ENCODE results near the gene NUP205.
"Not testable (repeated sequence)": the region's sequence is repeated elsewhere in the genome, so short reads cannot be mapped to it uniquely, and the experiment has no call there.

NUP205 gene

DNA sequence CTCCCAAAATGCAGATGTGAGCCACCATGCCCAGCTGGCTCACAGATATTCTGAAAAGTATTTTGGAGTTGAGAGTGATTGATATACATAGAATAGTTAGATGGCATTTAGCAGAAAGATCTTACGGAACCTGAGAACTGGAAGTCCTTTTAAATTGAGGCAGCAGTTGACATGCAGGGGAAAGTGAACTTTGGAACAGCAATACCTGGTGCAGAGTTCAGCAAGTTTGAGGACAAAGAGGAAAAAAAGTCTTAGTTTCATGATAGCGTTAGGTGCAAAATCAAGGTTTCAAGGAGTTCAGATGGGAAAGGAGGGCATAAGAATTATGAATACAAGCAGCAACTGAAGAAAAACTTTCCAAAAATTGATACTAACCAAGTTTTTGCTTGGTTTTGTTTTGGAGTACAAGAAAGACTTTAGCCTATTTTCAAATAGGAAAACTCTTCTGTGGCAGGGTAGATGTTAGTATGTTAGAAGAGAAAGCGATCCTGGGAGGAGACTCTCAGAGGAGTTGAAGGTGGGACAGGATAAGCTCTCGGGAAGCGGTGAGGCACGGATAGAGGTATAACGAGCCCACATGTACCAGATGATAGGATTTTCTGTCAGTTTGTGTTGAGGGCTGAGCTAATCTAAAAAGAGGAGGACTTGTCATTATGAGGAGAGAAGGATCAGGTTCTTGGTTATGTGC, 76.6 kb downstream of the NUP205 start:
- no peak for DNase-seq (ENCODE audit: low read depth)

DNA sequence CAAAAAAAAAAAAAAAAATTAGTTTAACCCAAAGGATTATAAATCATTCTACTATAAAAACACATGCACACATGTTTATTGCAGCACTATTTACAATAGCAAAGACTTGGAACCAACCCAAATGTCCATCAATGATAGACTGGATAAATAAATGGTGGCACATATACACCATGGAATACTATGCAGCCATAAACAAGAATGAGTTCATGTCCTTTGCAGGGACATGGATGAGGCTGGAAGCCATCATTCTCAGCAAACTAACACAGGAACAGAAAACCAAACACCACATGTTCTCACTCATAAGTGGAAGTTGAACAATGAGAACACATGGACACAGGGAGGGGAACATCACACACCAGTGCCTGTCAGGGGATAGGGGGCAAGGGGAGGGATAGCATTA, 82.0 kb downstream of the NUP205 start:
- not testable (repeated sequence) for DNase-seq (ENCODE audit: low read depth)

DNA sequence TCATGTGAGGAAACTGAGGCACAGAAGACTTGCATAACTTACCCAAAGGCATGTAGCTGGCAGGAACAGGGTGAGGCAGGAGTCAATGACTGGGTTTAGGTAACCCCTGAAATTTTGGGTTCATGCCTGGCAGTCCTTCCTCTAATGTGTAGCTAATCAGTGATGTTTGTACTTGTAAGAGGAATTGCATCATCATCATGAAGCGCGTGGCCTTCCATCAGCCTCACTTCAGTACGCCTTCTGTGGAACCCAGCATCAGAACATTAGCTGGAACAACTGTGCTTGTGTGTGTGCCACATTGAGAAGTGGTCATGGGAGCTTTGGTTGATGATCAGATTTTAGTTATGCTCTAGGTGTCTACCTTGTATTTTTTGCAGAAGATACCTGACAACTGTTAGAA, 86.4 kb downstream of the NUP205 start:
- no peak for DNase-seq (ENCODE audit: low read depth)

DNA sequence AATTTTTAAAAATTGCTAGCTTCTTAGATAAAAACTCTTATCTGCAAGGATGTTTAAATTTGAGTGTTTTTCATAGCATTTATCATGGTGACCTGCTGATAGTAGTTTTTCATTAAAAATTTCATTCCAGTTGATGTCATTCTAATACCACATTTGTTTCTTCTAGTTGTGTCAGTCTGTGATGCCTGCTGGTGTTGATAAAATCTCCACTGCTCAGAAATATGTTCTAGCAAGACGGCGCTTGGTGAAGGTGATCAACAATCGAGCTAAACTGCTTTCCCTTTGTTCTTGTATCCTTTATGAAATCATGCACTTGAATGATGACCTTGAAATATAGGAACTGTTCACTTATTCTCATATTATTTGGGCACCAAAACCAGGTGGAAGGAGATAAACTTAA, 87.0 kb downstream of the NUP205 start:
- DNase-seq (ENCODE audit: low read depth): no peak

DNA sequence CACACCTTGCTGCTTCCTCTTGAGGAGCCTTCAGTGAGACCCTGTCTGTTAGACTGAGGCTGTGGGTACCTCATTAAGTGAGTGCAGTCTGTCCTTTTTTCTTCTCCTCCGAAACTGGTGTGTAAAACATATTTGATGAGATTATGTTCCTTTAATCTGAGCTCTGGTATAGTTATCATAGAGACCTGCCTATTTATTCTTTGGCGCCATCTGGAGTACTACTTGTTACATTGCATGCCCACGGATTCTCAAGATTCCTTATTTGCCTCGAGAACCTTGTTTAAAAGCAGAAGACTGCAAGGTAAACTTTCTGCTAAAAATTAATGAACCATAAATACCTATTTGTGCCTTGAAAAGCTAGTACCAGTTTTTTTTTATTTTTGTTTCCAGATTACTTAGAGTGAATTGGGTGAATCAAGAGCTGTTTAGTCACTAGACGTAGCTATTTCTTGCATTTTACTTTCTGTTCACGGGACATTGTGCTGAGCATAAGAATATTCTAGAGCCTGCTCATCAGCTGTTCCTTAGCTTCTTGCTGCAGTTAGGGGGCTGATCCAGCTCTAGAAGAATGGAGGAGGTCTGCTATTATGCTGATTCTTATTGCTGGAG, 87.7 kb downstream of the NUP205 start:
- peak; percentile 62 for DNase-seq (ENCODE audit: low read depth)

DNA sequence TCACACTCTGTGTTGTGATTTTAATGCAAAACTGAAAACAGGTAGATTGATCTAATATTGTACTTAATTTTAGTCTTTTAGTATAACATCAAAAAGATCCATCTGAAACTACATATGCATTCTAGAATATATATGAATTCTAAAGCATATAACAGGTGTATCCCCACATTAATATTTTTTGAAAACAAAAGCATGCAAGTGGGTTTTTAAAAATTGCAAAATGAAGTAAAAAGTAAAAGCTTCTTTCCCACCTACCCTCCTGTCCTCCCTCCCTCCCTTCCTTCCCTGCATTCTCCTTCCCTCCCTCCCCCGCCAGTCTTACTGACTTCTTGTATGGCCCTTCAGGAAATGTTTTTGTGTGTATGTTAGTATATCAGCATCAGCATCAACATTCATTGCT, 90.0 kb downstream of the NUP205 start:
- DNase-seq (ENCODE audit: low read depth): no peak

DNA sequence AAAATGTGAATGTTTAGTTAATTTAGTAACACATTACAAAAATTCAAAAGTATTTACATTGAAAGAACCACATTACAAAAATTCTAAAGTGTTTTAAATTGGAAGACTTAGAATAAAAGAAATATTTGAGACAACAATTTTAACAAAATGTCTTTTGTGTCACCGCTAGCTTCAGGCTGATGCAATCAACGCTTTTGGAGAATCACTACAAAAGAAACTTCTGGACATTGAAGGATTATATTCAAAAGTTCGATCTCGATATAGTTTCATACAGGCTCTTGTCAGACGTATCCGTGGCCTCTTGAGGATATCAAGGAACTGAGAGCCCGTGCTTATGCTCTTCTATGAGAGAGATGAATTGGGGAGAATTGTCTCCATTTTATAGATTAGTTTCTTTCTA, 90.5 kb downstream of the NUP205 start:
- no peak for DNase-seq (ENCODE audit: low read depth)

DNA sequence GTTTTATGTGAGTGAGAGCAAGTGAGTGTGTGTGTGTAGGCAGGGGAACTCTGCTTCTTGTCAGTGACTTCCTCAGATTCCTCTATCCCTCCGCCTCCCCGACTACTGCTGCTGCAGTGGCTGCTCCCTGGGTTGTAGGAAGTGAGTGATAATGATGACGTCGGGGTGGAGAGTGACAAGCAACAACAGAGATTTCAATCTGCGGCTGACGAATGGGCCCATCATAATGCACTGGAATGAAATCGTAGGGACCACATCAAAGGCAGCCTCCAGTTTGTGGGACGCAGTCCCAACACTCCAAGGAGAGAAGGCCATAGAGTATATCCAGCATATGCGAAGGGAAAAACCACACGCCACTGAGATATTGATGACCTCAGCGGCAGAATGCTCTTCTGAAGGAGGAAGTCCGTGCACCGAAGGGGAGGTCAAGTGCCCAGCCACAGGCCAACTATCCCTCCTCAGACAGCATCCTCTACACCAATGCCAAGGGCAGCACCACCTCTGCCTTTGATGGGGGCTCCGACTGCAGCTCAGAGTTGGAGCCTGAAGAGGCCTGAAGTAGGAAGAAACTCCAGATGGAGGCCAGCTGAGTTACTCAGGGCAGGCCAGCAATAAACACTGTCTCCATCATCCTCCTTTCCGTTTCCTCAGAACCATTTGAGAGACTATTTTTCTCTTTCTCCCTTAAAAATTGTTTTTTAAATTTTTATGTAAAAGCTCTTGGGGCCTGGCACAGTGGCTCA, 93.3 kb downstream of the NUP205 start:
- DNase-seq (ENCODE audit: low read depth): peak; percentile 22

- no peak for DNase-seq (ENCODE audit: low read depth)
Measured at GRCh38 chr7:135653340-135654080, 95.8 kb downstream of the NUP205 start.

- no peak for DNase-seq (ENCODE audit: low read depth)
Measured at GRCh38 chr7:135658564-135658963, 100.8 kb downstream of the NUP205 start.

DNA sequence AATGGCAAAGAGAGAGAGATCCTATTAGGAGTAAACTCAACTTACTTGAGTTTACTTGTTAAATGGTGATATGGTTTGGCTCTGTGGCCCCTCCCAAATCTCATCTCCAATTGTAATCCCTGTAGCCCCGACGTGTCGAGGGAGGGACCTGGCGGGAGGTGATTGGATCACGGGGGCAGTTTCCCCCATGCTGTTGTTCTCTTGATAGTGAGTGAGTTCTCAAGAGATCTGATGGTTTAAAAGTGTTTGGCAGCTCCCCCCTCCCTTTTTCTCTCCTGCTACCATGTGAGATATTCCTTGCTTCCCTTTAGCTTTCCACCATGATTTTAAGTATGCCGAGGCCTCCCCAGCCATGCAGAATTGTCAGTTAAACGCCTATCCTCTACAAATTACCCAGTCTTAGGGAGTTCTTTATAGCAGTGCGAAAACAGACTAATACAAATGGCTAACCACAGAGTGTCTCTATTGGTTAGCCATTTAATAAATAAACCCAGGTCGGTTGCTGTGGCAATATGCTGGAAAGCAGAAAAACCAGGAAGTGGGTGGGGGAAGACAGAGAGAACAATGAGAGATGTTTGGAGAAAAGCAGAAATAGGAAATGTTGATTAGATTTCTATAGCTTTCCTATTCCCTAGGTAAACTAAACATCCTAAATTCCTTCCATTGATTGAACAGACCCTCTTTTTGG, 101.6 kb downstream of the NUP205 start:
- no peak for DNase-seq (ENCODE audit: low read depth)

DNA sequence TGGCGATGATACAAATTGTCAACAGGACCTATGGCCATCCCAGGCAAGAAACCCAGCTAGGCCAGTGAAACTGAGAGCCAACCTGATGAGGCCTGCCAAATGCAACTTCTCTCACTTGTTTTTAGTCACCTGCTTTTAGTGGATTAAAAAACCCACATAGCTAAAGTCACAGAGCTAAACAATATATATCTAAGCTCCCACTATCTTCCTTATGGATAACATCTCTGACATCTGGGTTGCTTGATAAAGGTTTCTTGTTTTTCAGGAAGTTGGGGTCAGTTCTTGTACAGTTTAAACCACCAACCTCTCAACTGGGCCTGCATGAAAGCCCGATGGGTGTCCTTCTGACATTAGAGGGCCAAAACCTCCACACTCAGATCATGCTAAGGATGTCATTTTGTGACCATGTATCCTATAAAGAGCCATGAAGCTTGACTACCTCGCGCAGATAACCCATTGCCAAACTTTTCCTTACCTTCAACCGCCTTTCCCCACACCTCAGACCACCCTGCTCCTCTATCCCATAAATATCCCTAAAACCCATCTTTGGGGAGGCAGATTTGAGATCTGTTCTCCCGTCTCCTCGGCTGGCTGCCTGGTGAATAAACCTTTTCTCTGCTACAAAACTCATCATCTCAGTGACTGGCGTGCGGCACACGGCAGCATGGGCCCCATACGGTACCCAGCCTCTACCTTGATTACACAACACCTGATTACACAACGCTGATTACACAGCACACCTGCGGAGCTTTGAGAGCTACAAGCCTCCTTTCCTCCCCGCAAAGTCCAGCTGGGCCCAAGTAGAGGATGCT, 103.8 kb downstream of the NUP205 start:
- DNase-seq (ENCODE audit: low read depth): no peak

DNA sequence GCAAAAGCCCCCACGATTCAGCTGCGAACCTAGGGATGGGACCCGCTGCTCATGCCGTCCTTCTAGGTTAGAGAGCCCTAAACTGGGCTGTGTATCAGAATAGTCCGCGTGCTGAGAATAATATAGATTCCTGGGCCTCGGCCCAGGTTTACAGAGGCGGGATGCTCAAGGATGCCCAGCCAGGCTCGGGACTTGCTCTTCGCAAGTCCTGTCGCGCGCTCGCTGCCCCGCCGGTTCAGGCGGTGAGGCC, 104.3 kb downstream of the NUP205 start:
- no peak for DNase-seq (ENCODE audit: low read depth)

DNA sequence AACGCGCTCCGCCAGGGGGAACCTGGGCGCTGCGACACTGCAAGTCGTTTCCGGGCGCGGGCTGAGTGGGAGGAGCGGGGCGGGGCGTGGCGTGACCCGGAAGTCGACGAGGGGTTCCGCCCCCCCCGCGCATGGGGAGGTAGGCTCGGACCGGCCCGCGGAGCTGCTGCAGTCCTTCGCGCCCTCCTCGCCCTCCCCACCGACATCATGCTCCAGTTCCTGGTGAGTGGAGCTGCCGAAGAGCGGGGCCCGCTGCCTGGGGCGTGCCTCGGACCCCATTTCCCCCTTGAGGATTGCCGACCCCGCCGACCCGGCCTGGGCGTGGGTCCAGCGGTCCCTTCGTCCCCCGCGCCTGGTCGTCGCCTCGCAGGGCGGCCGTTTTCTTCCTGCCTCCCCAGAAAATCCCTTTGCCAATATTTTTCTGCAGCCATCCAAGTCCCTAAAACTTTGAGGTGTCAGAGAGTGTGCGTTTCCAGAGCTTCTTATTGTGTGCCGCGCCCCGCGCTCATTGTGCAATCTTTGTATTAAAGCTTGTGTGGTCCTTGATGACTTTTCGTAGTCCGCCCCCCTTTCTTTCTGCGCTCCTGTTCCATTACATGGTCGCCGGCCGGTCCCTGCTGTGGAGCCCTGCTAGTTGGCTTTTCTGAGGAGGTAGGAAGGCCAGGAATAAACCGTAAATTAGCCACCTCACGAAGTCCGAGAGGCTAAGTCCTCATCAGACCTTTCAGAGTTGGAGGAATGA, 104.8 kb downstream of the NUP205 start, which contains the start of gene STMP1:
Gene STMP1 (plus strand): TSS at position 142 of the 742 bp plus-strand sequence.
- peak; percentile 94 for DNase-seq (ENCODE audit: low read depth)

- DNase-seq (ENCODE audit: low read depth): peak; percentile 30
Measured at GRCh38 chr7:135664046-135664589, 106.4 kb downstream of the NUP205 start.

DNA sequence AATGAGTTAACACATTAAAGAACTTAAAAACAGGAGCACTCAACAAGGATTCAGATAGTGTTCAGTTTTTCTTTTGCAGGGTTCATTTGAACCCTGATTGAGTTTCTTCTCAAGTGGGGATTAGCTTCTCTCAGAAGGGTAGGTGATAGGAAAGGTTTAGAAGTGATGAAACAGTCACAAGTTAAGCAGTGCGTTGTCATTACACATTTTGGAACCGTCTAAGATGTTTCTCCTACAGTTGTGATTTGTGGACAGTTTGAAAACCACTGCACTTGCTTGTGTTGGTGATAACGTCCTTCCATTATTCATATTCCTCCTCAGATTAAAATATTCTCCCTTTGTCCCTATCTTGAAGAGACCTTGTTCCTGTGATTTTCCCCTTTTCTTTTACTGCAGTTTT, 107.3 kb downstream of the NUP205 start:
- no peak for DNase-seq (ENCODE audit: low read depth)

DNA sequence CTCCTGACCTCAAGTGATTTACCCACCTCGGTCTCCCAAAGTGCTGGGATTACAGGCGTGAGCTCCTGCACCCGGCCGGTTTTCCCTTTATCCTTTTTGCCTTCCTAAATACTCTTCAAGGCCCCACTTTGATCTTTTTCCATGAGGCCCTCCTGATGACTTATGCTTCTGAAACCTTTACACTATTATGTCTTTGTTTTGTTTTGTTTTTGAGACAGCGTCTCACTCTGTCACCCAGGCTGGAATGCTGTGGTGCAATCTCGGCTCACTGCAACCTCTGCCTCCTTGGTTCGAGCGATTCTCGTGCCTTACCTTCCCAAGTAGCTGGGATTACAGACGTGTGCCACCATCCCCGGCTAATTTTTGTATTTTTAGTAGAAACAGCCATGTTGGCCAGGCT, 108.4 kb downstream of the NUP205 start:
- DNase-seq (ENCODE audit: low read depth): peak; percentile 18

DNA sequence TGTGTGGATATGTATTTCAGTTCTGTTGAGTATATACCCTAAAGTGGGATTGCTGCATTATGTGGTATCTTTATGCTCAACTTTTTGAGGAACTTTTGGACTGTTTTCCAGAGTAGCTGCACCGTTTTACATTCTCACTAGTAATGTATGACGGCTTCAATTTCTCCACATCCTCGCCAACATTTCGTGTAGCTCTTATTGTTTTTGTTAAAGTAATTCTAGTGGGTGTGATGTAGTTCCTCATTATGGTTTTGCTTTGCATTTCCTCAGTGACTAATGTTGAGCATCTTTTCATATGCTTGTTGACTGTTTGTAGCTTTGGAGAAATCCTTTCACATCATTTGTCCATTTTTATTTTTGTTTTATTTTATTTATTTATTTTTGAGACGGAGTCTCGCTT, 109.1 kb downstream of the NUP205 start:
- no peak for DNase-seq (ENCODE audit: low read depth)

DNA sequence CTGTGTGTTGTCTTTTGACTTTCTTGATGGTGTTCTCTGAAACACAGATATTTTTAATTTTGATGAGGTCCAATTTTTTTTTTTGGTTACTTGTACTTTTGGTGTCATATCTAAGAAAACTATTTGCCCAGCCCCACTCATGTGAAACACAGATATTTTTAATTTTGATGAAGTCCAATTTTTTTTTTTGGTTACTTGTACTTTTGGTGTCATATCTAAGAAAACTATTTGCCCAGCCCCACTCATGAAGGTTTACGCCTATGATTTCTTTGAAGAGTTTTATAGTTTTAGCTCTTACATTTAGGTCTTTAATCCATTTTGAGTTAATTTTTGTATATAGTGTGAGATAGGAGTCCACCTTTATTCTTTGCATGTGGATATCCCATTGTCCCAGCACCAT, 109.9 kb downstream of the NUP205 start:
- not testable (repeated sequence) for DNase-seq (ENCODE audit: low read depth)

GRCh38 chr7:135668852-135669395, 111.2 kb downstream of the NUP205 start:
- DNase-seq (ENCODE audit: low read depth): not testable (repeated sequence)

All from EH (cell line).